HTR-8/SVneo (cell line): ENCODE data around the gene CTH.

ENCODE experiments used
- DNase-seq: peaks from one replicate; pipeline ENCODE4 v3.0.0; 2011; ENCODE audit warnings: low spot score, mixed read lengths; ENCODE audit not compliant: insufficient read length
- FAIRE-seq: peaks from 2 replicates; lab custom pipeline; 2011; peaks lifted over from hg19 to GRCh38; lab: Jason Lieb, UNC

CTH gene

GRCh38 chr1:70487910-70488665, 77.0 kb downstream of the CTH start:
- FAIRE-seq (no peak), DNase-seq (peak; percentile 20)
